ENCODE results near the gene CKAP2L. TPM values are rescaled to one million over a fixed set of nuclear protein-coding genes. Genes with fewer than 3 reads are reported as not detected.
A peak's percentile ranks its signal among the peaks of the same experiment; 100 is the strongest.

The CKAP2L gene
- total RNA-seq, 1 donor from 2014 or later: 2.1 TPM

DNA sequence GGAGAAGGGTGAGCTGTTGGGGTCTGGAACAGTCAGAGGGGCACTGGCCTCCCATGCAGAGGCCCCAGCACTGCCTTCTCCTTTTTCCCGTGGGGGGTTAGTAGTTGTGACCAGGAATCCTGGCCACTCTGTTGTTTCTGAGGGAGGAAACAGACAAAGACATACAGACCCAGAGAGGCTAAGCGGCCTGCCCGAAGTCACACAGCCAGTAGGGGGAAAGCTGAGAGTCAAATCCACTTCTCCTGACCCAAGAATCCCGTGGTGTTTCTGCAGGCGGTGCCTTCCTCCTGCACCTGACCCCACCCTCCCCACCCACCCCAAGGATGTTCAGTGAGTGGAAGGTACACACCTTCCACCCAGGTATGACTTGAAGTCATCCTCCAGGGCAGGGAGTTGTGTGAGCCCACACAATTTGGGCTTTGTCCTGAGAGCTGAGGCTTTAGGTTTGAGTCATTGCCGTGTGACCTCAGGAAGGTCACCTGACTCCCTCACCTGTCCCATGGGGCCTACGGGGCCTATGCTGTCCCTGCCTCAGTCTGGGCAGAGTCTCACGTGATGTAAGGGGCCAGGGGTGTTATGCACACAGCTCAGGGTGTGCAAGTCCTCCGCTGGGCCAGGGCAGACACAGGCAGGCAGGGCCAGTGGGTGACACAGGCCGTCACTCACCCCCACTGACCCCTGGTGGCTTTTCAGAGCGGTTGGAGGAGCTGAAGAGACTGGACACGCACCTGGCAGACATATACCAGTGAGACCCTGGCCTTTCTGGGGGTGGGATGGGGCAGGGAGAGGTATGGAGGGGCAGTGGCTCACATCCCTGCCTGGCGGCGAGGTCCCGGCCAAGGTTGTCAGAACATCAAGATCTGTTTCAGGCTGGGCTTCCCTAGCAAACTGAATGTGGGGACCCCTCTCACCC is 38.6 kb downstream of the CKAP2L start:
- no peak for FAIRE-seq
- Histone ChIP-seq H3K79me2 (ENCODE audit: insufficient read depth, low read length) (no peaks in the 10 kb centered on the region), H3K27ac (ENCODE audit: low read depth, low read length) (no peak overlapping the region), H3K9me3 (ENCODE audit: insufficient read depth, low read depth, low read length) (no peaks in the 10 kb centered on the region), H3K4me1 (ENCODE audit: insufficient read depth, low read length) (peaks cover 5% of the 10 kb centered on the region), H3K4me2 (ENCODE audit: low read length) (no peak overlapping the region), H3K36me3 (ENCODE audit: insufficient read depth, low read length) (no peaks in the 10 kb centered on the region), H2AFZ (ENCODE audit: low read depth, low read length) (no peak overlapping the region), H4K20me1 (ENCODE audit: insufficient read depth, low read length) (no peaks in the 10 kb centered on the region), H3K4me3 (ENCODE audit: insufficient read depth, low read depth, low read length) (no peak overlapping the region), H3K27me3 (ENCODE audit: insufficient read depth, low read length) (no peaks in the 10 kb centered on the region), H3K9ac (ENCODE audit: low read length) (peak overlapping the region; percentile 62)
- TF ChIP-seq, protein P1, sequence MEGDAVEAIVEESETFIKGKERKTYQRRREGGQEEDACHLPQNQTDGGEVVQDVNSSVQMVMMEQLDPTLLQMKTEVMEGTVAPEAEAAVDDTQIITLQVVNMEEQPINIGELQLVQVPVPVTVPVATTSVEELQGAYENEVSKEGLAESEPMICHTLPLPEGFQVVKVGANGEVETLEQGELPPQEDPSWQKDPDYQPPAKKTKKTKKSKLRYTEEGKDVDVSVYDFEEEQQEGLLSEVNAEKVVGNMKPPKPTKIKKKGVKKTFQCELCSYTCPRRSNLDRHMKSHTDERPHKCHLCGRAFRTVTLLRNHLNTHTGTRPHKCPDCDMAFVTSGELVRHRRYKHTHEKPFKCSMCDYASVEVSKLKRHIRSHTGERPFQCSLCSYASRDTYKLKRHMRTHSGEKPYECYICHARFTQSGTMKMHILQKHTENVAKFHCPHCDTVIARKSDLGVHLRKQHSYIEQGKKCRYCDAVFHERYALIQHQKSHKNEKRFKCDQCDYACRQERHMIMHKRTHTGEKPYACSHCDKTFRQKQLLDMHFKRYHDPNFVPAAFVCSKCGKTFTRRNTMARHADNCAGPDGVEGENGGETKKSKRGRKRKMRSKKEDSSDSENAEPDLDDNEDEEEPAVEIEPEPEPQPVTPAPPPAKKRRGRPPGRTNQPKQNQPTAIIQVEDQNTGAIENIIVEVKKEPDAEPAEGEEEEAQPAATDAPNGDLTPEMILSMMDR (IDR thresholded peaks at IDR 0.05; ENCODE audit: insufficient read depth, low read depth, low read length): no peak
- TF ChIP-seq EZH2 (IDR thresholded peaks at IDR 0.05; ENCODE audit: insufficient read depth, low read length): no peak
- H3K27ac Mint-ChIP-seq (ENCODE audit: unreplicated experiment): no peak overlapping the region
- no peaks in the 10 kb centered on the region for H3K36me3 Mint-ChIP-seq (ENCODE audit: low read depth, unreplicated experiment)
- DNase-seq (ENCODE audit: low read depth): no peak
- H3K27me3 Mint-ChIP-seq (ENCODE audit: low read depth, unreplicated experiment): peaks cover 31% of the 10 kb centered on the region
- H3K9me3 Mint-ChIP-seq (ENCODE audit: unreplicated experiment): no peaks in the 10 kb centered on the region
- no peak overlapping the region for H3K4me3 Mint-ChIP-seq (ENCODE audit: unreplicated experiment)
- H3K4me1 Mint-ChIP-seq (ENCODE audit: low read depth, unreplicated experiment): peaks cover 10% of the 10 kb centered on the region

DNA sequence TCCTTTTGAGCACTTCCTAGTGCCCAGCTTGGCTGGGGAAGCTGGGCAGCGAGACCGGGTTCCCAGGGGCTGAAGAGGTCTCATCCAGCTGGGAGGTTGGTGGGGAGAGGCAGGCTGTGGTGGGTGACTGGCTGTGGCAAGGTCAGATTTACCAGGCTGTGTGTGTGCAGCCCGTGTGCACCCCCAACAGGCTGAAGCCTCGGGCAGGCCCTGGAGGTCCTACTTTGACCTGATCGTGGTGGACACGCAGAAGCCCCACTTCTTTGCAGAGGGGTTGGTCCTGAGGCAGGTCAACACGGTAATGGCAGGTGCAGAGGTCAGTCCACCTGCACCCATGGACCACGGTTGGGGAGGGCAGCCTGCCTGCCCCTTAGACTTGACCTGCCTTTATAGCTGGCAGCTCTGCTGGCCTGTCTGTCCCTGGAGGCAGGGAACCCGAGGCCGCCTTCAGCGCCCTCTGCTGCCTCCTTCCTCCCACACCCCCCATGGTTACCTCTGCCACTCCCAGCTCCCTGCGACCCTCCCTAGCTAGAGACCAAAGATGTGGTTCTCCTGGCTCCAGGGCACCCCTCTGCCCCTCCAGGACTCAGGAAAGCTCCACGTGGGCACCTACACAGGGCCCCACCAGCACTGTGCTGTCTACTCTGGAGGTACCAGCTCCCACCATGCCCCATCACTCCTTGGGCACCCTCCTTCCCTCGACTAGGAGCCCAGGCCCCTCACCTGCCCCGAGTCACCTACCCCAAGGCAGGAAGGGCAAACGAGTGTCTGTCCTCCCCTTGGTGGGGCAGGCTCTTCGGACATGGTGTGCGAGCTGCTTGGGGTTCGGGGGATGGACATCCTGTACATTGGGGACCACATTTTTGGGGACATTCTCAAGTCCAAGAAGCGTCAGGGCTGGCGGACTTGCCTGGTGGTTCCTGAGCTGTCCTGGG is 39.6 kb downstream of the CKAP2L start:
- H3K79me2 ChIP-seq (ENCODE audit: insufficient read depth, low read length): no peaks in the 10 kb centered on the region
- Mint-ChIP-seq H3K4me3 (ENCODE audit: unreplicated experiment) (no peak overlapping the region), H3K4me1 (ENCODE audit: low read depth, unreplicated experiment) (peaks cover 10% of the 10 kb centered on the region), H3K27me3 (ENCODE audit: low read depth, unreplicated experiment) (peaks cover 32% of the 10 kb centered on the region), H3K36me3 (ENCODE audit: low read depth, unreplicated experiment) (no peaks in the 10 kb centered on the region), H3K9me3 (ENCODE audit: unreplicated experiment) (no peaks in the 10 kb centered on the region), H3K27ac (ENCODE audit: unreplicated experiment) (no peak overlapping the region)
- H3K9ac ChIP-seq (ENCODE audit: low read length): no peak overlapping the region
- H3K27me3 ChIP-seq (ENCODE audit: insufficient read depth, low read length): no peaks in the 10 kb centered on the region
- H3K9me3 ChIP-seq (ENCODE audit: insufficient read depth, low read depth, low read length): no peaks in the 10 kb centered on the region
- no peak overlapping the region for H2AFZ ChIP-seq (ENCODE audit: low read depth, low read length)
- peaks cover 5% of the 10 kb centered on the region for H3K4me1 ChIP-seq (ENCODE audit: insufficient read depth, low read length)
- no peaks in the 10 kb centered on the region for H3K36me3 ChIP-seq (ENCODE audit: insufficient read depth, low read length)
- H4K20me1 ChIP-seq (ENCODE audit: insufficient read depth, low read length): no peaks in the 10 kb centered on the region
- FAIRE-seq (no peak), DNase-seq (ENCODE audit: low read depth) (no peak)
- no peak overlapping the region for H3K4me3 ChIP-seq (ENCODE audit: insufficient read depth, low read depth, low read length)
- no peak overlapping the region for H3K27ac ChIP-seq (ENCODE audit: low read depth, low read length)
- TF ChIP-seq EZH2 (IDR thresholded peaks at IDR 0.05; ENCODE audit: insufficient read depth, low read length): no peak
- TF ChIP-seq, protein P1 (IDR thresholded peaks at IDR 0.05; ENCODE audit: insufficient read depth, low read depth, low read length): no peak
- H3K4me2 ChIP-seq (ENCODE audit: low read length): no peak overlapping the region

Measured in astrocyte (in vitro differentiated cells and primary cell).